Stimulated activated CD4-positive, alpha-beta T cell treated with anti-CD3 and anti-CD28 coated beads, Interleukin-2, amount 100 ng/mL, for 24 hours (primary cell): ENCODE results near the gene TMED9.
"Not testable (repeated sequence)": the region's sequence is repeated elsewhere in the genome, so short reads cannot be mapped to it uniquely, and the experiment has no call there.

Experiments
- DNase-seq, 2 donors: peaks; one replicate each; pipeline ENCODE4 v3.0.0-alpha.2; 2020

Gene TMED9

DNA sequence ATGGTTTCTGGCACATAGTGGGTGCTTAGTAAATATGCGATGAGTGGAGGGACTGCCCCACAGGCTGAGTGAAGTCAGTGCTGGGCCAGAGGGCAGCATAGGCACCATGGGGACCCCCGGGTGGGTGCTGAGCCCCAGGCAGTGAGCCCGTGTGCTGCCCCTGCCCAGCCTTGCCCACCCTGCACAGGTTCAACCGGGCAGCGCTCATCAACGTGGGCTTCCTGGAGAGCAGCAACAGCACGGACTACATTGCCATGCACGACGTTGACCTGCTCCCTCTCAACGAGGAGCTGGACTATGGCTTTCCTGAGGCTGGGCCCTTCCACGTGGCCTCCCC lies 15.1 kb downstream of the TMED9 start:
- no peak for DNase-seq

DNA sequence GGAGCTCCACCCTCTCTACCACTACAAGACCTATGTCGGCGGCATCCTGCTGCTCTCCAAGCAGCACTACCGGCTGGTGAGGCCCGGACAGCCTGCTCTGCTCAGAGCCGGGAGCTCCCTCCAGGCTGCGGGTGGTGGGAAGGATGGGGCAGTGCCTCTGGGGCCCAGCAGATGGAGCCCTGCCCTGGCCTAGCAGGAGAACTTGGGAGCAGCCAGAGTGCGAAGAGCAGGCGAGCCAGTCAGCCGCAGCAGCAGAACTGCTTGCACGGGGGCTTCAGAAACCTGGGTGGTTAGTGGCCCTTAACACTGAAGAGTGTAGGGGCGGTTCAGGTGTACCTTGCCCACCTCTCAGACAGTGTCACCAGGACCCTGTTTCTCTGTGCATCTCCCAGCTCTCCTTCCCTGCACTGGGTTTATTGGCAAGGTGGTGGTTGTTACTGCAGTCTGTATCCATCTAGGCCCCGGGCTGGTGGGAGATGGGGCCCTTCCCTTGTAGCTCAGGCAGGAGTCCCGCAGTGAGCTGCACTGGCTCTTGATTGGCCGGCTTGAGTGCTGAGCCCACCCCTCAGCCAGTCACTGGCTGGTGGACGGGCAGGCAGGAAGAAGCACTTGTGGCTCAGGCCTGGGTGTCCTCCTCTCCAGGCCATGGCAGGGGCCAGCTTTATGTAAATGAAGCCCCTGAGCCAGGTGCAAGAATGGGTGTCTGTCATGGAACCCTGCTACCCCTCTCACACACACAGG lies 15.6 kb downstream of the TMED9 start:
- DNase-seq, result peak; percentile 71 to 76

DNA sequence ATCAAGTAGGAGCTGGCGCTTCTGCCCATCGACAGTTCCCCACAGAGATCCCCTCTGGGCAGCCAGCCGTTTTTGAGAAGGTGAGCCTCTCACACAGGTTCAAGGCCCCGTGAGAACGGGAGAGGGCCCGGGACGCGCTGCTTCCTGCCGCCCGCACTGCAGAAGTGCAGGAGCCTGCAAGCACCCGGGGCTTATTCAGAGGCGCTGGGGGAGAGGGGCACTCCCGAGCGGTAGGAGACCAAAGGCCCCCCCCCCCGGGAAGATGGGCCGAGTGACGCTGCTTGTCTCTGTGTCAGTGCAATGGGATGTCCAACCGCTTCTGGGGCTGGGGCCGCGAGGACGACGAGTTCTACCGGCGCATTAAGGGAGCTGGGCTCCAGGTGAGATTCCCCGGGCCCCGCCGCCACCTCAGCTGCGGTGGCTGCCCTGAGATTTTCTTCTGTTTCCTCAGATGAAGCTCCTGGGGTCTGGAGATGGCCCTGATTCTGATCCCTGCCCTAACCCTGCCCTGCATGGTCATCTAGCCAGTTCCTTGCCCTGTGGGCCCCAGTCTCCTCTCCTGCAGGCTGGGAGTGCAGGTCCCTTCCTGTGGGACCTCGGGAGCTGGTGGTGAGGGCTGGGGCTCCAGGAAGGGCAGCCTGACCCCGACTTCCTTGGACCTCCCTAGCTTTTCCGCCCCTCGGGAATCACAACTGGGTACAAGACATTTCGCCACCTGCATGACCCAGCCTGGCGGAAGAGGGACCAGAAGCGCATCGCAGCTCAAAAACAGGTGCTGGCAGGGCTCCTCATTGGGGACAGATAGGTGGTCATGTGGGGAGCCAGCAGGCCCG lies 16.5 kb downstream of the TMED9 start:
- no peak for DNase-seq

DNA sequence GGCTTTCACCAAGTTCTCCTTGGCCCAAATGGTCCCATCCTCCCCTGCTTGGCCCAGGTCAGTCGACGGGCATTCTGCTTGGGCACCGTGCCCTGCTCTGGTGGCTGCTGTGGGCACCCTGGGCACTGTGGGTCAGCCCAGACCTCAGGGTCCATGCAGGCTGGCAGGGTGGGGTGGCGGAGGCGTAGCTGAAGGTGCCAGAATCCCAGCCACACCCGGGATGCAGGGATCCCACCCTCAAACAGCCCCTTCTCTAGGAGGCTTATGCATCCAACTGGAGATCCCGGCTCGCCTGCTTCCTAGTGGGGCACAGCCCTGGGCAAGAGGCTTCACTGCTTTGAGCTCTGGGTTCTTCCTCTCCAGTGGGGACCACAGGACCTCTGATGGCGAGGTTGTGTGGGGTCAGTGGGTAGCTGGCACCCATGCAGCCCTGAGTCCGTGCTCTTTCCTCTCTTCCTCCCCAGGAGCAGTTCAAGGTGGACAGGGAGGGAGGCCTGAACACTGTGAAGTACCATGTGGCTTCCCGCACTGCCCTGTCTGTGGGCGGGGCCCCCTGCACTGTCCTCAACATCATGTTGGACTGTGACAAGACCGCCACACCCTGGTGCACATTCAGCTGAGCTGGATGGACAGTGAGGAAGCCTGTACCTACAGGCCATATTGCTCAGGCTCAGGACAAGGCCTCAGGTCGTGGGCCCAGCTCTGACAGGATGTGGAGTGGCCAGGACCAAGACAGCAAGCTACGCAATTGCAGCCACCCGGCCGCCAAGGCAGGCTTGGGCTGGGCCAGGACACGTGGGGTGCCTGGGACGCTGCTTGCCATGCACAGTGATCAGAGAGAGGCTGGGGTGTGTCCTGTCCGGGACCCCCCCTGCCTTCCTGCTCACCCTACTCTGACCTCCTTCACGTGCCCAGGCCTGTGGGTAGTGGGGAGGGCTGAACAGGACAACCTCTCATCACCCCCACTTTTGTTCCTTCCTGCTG lies 17.4 kb downstream of the TMED9 start:
- DNase-seq, result no peak

DNA sequence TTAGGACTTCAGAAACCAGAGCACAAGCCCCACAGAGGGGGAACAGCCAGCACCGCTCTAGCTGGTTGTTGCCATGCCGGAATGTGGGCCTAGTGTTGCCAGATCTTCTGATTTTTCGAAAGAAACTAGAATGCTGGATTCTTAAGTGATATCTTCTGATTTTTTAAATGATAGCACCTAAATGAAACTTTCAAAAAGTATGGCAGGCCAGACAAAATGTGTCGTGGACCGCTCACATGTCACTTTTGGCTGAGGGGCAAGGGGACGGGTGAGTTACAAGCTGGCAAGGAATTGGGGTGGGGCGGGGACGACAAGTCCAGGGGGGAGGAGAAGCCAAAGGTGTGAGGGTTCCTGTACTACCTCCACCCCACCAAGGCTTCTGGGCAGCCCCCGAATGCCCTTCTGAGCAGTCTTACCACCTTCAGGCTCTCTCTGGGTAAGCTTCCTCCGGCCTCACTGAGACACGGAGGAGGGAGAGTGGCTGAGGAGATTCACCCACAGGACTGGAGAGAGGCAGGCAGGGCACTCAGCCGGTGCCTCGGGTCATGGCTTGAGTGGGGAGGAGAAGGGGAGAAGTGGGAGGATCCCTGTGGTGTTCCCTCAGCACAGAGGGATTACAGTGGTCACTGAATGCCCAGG lies 18.2 kb downstream of the TMED9 start:
- DNase-seq, result no peak

DNA sequence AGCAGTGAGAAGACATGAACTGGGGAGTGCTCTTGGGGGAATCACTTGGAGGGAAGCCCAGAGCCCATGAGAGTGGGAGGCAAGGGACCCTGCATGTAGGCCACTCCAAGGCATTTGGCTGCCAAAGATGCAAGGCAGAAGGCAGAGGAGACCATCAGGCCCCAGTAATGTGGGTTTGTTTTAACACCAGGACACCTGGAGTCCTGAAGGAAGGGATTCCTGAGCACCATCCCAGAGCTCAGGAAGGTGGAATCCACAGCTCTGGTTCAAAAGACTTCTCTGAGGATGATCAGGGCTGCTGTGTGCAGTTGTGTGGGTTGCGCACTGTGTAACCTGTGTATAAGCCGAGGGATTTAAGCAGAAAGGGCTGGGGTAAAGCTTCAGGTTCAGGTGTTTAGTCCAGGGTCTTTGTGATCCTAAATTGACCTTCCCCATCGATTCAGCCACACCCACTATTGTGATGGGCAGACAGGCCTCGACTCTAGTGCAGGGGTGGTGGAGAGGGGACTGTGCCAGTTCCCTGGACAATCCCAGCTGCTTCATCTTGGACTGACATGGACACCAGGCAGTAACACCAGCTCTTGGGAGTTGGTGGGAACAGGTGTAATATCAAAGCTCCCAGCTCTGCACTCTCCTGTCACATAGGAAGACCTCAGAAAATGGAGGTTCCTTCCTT lies 18.9 kb downstream of the TMED9 start:
- DNase-seq, result no peak

DNA sequence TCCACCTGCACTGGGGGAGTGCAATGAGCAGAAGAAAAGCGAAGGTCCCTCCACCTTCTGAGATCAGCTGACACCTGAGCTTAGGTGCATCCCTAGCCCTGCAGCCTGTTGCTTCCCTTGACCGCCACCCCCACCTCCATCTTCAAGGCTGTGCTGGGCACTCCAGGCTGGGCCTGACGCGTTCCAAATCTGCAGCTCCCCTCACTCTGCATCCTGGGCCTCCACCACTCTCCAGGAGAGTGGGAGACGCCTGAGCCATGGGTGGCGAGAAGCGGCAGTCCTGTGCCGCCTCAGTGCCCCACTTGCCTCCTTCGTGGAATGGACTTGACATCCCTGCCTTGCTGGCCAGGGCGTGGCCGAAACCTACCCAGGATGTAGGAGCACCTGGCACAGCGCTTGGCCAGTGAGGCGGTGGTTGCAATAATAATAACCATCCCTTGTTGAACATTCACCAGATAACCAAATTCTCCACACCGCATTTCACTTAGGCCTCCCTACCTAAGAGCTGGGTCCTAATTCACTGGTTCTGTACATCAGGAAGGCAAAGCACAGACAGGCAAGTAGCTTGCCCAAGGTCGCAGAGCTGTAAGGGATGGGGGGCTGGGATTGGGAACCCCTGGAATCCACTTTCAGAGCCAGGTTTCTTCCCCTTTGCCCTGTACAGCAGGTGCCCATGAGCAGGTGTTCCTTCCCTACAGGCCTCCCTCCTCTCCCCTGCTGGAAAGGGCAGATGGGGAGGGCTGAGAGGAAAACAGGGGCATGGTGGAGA lies 19.6 kb downstream of the TMED9 start:
- DNase-seq, result no peak

DNA sequence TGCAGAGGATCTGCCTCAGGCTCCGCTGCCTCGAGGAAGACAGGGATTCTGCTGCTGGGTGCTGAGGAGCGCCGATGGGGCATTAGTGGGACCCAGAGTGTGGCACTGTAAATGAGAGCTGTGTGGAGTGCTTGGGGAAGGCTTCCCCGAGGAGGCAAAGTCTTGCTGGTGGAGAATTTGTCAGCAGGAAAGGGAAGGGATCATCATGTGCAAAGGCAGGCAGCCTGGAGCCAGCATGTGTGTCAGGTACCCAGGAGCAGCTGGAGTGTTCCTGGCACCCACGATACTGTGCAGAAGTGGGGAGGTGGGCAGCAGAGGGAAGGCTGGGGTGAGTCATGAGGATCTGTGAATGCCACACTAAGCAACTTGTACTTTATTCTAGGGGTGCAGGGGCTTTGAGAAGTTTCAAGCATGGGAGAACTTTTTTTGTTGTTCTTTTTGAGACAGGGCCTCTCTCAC lies 20.2 kb downstream of the TMED9 start:
- DNase-seq, result no peak

DNA sequence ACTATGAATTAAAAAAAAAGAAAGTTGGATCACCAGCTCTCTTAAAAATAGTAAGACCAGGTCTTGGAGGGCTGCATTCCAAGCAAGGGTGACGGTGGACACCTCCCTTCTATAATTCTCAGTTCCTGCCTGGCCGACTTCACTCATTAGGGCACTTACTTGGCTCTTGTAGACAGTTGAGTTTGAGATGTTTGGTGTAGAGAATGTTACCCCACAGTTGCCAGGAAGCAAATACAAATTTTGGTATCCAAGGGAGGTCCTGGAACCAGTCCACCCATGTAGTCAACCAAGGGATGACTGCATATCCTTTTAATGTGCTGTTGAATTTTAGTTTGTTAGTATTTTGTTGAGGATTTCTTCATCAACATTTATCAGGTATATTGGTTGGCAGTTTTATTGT lies 28.6 kb downstream of the TMED9 start:
- DNase-seq, result no peak

DNA sequence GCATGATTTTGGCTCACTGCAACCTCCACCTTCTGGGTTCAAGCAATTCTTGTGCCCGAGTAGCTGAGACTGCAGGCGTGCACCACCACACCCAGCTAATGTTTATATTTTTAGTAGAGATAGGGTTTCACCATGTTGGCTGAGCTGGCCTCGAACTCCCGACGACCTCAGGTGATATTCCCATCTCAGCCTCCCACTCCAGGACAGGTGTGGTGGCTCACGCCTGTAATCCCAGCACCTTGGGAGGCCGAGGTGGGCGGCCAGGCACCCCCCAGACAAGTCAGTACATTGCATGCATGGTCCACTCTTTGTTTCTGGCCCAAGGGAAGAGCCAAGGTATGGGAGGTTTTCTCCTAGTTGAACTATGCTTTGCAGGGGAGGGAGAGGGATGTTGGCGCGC lies 32.2 kb downstream of the TMED9 start:
- not testable (repeated sequence) for DNase-seq

DNA sequence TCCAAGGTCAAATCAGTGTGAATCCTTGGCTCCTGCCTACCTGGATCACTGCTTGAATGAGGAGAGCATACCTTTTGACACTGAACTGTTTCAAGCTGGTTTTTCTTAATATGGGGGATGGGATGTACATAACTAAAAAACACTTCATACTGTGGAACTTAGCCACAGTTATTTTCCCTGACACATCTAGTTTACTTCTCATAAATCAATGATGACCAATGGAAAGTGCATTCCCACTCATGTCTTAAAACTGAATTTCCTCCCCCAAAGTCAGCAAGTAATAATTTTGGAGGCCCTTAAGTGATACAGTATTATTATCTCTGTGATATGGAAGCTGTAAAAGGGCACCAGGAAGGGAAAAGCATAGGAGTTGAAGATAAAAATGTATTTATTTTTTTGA lies 38.2 kb downstream of the TMED9 start:
- not testable (repeated sequence) for DNase-seq

DNA sequence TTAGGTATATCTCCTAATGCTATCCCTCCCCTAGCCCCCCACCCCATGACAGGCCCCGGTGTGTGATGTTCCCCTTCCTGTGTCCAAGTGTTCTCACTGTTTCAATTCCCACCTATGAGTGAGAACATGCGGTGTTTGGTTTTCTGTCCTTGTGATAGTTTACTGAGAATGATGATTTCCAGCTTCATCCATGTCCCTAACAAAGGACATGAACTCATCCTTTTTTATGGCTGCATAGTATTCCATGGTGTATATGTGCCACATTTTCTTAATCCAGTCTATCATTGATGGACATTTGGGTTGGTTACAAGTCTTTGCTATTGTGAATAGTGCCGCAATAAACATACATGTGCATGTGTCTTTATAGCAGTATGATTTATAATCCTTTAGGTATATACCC lies 42.9 kb downstream of the TMED9 start:
- DNase-seq, result not testable (repeated sequence)

DNA sequence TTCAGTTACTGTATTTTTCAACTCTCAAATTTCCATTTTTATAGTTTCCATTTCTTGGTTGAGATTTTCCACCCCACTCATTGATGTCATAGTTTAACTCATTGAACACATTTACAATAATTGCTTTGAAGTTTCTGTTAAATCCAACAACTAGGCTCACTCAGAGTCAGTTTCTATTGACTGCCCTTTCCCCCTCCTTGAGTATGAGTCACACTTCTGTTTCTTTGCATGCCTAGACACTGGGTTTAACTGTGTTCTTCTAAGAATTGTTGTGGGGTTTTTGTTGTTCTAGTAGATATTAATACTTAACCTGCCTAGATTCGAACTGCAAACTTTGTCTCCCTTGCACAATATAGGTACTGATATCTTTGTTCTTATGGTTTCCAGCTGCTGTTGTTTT lies 53.5 kb downstream of the TMED9 start:
- not testable (repeated sequence) for DNase-seq
